ENCODE data around the gene FBXO45. TPM values are rescaled to one million over a fixed set of nuclear protein-coding genes. Genes with fewer than 3 reads are reported as not detected.
A peak's percentile ranks its signal among the peaks of the same experiment; 100 is the strongest.

Gene FBXO45
- total and polyA plus RNA-seq, 2 of the 13 experiments (the other 11 are each of a cell fraction or from before 2014, with no cell fraction given), result 7.0 to 12.1 TPM

DNA sequence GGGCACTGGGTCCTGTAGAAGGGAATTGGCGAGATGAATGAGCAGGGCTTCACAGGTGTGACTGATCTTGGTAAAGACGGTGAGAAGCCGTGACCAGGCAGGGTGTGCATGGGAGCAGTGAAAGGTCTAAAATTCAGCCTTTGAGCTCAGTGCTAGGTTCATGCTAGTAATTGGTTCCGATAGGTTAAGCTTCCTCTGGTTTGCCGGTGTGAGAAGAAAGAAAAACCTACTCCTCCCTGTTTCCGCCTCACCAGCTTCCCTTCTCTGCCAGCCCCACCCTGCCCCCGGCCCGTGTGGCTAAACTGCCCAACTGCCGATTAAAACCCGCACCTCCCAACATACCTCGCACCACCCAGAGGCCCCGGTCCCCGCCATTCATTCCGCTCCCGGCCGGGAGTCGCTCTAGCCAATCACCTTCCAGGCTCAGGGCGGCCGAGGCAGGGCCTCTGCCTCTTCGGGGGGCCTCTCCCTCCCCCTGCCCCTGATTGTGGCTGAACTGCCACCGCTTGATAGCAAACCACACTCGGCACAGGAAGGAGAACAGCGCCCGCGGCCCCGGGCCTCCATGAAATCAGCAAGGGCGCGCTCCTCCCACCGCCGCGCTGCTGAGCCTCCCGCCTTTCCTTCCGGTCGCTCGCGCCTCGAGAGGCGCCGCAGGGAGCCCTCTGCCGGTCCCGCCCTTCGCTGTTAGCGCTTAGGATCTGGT is 63.7 kb downstream of the FBXO45 start (continued):
- TF ChIP-seq, protein P1, sequence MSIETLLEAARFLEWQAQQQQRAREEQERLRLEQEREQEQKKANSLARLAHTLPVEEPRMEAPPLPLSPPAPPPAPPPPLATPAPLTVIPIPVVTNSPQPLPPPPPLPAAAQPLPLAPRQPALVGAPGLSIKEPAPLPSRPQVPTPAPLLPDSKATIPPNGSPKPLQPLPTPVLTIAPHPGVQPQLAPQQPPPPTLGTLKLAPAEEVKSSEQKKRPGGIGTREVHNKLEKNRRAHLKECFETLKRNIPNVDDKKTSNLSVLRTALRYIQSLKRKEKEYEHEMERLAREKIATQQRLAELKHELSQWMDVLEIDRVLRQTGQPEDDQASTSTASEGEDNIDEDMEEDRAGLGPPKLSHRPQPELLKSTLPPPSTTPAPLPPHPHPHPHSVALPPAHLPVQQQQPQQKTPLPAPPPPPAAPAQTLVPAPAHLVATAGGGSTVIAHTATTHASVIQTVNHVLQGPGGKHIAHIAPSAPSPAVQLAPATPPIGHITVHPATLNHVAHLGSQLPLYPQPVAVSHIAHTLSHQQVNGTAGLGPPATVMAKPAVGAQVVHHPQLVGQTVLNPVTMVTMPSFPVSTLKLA (IDR thresholded peaks at IDR 0.05), result no peak
- TF ChIP-seq ZNF629 (CRISPR knock-in tag; conservative IDR thresholded peaks at IDR 0.05) (peak; percentile 30; the same call in 1 of the 2 replicates), ZNF18 (CRISPR knock-in tag; IDR thresholded peaks at IDR 0.05; ENCODE audit: insufficient replicate concordance) (peak; percentile 84), ZNF17 (CRISPR knock-in tag; IDR thresholded peaks at IDR 0.05) (no peak), ZNF280D (CRISPR knock-in tag; IDR thresholded peaks at IDR 0.05) (no peak), TARDBP (CRISPR knock-in tag; IDR thresholded peaks at IDR 0.05) (no peak), SOX13 (IDR thresholded peaks at IDR 0.05) (0 out of 2 replicates have a peak, but pooled peaks have one; percentile 12), SOX13 (CRISPR knock-in tag; conservative IDR thresholded peaks at IDR 0.05 in 1 of 2, IDR thresholded peaks at IDR 0.05 in 1 of 2) (no peak; a peak in 1 of 4 replicates), THYN1 (CRISPR knock-in tag; IDR thresholded peaks at IDR 0.05; ENCODE audit: borderline replicate concordance, low read depth) (no peak), ISL2 (CRISPR knock-in tag; IDR thresholded peaks at IDR 0.05) (no peak)
- TF ChIP-seq, protein P2, sequence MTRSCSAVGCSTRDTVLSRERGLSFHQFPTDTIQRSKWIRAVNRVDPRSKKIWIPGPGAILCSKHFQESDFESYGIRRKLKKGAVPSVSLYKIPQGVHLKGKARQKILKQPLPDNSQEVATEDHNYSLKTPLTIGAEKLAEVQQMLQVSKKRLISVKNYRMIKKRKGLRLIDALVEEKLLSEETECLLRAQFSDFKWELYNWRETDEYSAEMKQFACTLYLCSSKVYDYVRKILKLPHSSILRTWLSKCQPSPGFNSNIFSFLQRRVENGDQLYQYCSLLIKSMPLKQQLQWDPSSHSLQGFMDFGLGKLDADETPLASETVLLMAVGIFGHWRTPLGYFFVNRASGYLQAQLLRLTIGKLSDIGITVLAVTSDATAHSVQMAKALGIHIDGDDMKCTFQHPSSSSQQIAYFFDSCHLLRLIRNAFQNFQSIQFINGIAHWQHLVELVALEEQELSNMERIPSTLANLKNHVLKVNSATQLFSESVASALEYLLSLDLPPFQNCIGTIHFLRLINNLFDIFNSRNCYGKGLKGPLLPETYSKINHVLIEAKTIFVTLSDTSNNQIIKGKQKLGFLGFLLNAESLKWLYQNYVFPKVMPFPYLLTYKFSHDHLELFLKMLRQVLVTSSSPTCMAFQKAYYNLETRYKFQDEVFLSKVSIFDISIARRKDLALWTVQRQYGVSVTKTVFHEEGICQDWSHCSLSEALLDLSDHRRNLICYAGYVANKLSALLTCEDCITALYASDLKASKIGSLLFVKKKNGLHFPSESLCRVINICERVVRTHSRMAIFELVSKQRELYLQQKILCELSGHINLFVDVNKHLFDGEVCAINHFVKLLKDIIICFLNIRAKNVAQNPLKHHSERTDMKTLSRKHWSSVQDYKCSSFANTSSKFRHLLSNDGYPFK (CRISPR knock-in tag; IDR thresholded peaks at IDR 0.05; ENCODE audit: borderline replicate concordance), result no peak
- TF ChIP-seq, protein P3, sequence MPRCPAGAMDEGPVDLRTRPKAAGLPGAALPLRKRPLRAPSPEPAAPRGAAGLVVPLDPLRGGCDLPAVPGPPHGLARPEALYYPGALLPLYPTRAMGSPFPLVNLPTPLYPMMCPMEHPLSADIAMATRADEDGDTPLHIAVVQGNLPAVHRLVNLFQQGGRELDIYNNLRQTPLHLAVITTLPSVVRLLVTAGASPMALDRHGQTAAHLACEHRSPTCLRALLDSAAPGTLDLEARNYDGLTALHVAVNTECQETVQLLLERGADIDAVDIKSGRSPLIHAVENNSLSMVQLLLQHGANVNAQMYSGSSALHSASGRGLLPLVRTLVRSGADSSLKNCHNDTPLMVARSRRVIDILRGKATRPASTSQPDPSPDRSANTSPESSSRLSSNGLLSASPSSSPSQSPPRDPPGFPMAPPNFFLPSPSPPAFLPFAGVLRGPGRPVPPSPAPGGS (CRISPR knock-in tag; IDR thresholded peaks at IDR 0.05), result no peak
- TF ChIP-seq, protein P4, sequence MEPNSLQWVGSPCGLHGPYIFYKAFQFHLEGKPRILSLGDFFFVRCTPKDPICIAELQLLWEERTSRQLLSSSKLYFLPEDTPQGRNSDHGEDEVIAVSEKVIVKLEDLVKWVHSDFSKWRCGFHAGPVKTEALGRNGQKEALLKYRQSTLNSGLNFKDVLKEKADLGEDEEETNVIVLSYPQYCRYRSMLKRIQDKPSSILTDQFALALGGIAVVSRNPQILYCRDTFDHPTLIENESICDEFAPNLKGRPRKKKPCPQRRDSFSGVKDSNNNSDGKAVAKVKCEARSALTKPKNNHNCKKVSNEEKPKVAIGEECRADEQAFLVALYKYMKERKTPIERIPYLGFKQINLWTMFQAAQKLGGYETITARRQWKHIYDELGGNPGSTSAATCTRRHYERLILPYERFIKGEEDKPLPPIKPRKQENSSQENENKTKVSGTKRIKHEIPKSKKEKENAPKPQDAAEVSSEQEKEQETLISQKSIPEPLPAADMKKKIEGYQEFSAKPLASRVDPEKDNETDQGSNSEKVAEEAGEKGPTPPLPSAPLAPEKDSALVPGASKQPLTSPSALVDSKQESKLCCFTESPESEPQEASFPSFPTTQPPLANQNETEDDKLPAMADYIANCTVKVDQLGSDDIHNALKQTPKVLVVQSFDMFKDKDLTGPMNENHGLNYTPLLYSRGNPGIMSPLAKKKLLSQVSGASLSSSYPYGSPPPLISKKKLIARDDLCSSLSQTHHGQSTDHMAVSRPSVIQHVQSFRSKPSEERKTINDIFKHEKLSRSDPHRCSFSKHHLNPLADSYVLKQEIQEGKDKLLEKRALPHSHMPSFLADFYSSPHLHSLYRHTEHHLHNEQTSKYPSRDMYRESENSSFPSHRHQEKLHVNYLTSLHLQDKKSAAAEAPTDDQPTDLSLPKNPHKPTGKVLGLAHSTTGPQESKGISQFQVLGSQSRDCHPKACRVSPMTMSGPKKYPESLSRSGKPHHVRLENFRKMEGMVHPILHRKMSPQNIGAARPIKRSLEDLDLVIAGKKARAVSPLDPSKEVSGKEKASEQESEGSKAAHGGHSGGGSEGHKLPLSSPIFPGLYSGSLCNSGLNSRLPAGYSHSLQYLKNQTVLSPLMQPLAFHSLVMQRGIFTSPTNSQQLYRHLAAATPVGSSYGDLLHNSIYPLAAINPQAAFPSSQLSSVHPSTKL (CRISPR knock-in tag; IDR thresholded peaks at IDR 0.05), result peak; percentile 61; the same call in 1 of the 2 replicates
